ENCODE measurements around the gene ANO3.

ANO3 gene

GRCh38 chr11:26700574-26701235, 368.8 kb downstream of the ANO3 start:
- Mint-ChIP-seq H3K36me3 (ENCODE audit: low read depth) (no peaks in the 10 kb centered on the region), H3K4me1 (no peaks in the 10 kb centered on the region), H3K9me3 (no peaks in the 10 kb centered on the region), H3K27ac (no peak overlapping the region), H3K27me3 (no peaks in the 10 kb centered on the region), H3K4me3 (no peak overlapping the region)
- DNase-seq (no peak), ATAC-seq (no peak)

- no peak for DNase-seq
- Mint-ChIP-seq H3K27me3 (no peaks in the 10 kb centered on the region), H3K36me3 (ENCODE audit: low read depth) (no peaks in the 10 kb centered on the region), H3K4me1 (no peaks in the 10 kb centered on the region), H3K9me3 (peaks cover 3% of the 10 kb centered on the region), H3K27ac (no peak overlapping the region), H3K4me3 (no peak overlapping the region)
- no peak for ATAC-seq
Observed at GRCh38 chr11:26702406-26702805, 370.5 kb downstream of the ANO3 start.

GRCh38 chr11:26703411-26704191, 371.7 kb downstream of the ANO3 start:
- Mint-ChIP-seq H3K4me3 (no peak overlapping the region), H3K27ac (no peak overlapping the region), H3K36me3 (ENCODE audit: low read depth) (no peaks in the 10 kb centered on the region), H3K4me1 (no peaks in the 10 kb centered on the region), H3K27me3 (no peaks in the 10 kb centered on the region), H3K9me3 (peaks cover 4% of the 10 kb centered on the region)
- DNase-seq (no peak), ATAC-seq (no peak)

- ATAC-seq (no peak), DNase-seq (no peak)
- no peak overlapping the region for H3K27ac Mint-ChIP-seq
- H3K36me3 Mint-ChIP-seq (ENCODE audit: low read depth) = no peaks in the 10 kb centered on the region
- peaks cover 4% of the 10 kb centered on the region for H3K9me3 Mint-ChIP-seq
- no peak overlapping the region for H3K4me3 Mint-ChIP-seq
- H3K27me3 Mint-ChIP-seq = no peaks in the 10 kb centered on the region
- H3K4me1 Mint-ChIP-seq = no peaks in the 10 kb centered on the region
Observed at GRCh38 chr11:26704249-26704648, 372.3 kb downstream of the ANO3 start.

GRCh38 chr11:26706181-26706580, 374.3 kb downstream of the ANO3 start:
- Mint-ChIP-seq H3K4me3 (no peak overlapping the region), H3K27me3 (no peaks in the 10 kb centered on the region), H3K9me3 (peaks cover 4% of the 10 kb centered on the region), H3K27ac (no peak overlapping the region), H3K4me1 (no peaks in the 10 kb centered on the region), H3K36me3 (ENCODE audit: low read depth) (no peaks in the 10 kb centered on the region)
- no peak for ATAC-seq
- no peak for DNase-seq

- Mint-ChIP-seq H3K9me3 (peaks cover 4% of the 10 kb centered on the region), H3K4me1 (no peaks in the 10 kb centered on the region), H3K4me3 (no peak overlapping the region), H3K36me3 (ENCODE audit: low read depth) (no peaks in the 10 kb centered on the region), H3K27ac (no peak overlapping the region), H3K27me3 (no peaks in the 10 kb centered on the region)
- DNase-seq (no peak), ATAC-seq (no peak)
Observed at GRCh38 chr11:26708736-26709456, 377.0 kb downstream of the ANO3 start.

GRCh38 chr11:26710489-26710888, 378.6 kb downstream of the ANO3 start:
- DNase-seq (no peak), ATAC-seq (no peak)
- H3K27me3 Mint-ChIP-seq = no peaks in the 10 kb centered on the region
- H3K9me3 Mint-ChIP-seq = peaks cover 4% of the 10 kb centered on the region
- no peak overlapping the region for H3K4me3 Mint-ChIP-seq
- no peaks in the 10 kb centered on the region for H3K36me3 Mint-ChIP-seq (ENCODE audit: low read depth)
- no peaks in the 10 kb centered on the region for H3K4me1 Mint-ChIP-seq
- no peak overlapping the region for H3K27ac Mint-ChIP-seq

- ATAC-seq = no peak
- Mint-ChIP-seq H3K4me3 (no peak overlapping the region), H3K9me3 (peaks cover under 1% of the 10 kb centered on the region), H3K27ac (no peak overlapping the region), H3K27me3 (no peaks in the 10 kb centered on the region), H3K36me3 (ENCODE audit: low read depth) (no peaks in the 10 kb centered on the region), H3K4me1 (no peaks in the 10 kb centered on the region)
- DNase-seq = no peak
Observed at GRCh38 chr11:26712497-26712896, 380.6 kb downstream of the ANO3 start.
